OCI-LY3 (cell line): Measurements from ENCODE around the gene TAF3.

Experiments
- H2AFZ ChIP-seq: fragments of 200-600, 300-600 bp; shearing (Covaris generic); 2 replicates; pipeline ENCODE4 v1.6.0; 2014; ENCODE audit warnings: antibody characterized with exemption, low read depth, low read length
- H3K27ac ChIP-seq: fragments of 200-600, 300-600 bp; sonication (generic); 2 replicates; pipeline ENCODE4 v1.5.1; 2014; ENCODE audit warnings: mild to moderate bottlenecking, low read length, moderate library complexity, mixed read lengths
- H3K27me3 ChIP-seq: fragments of 200-600, 300-600 bp; sonication (generic); 2 replicates; pipeline ENCODE4 v1.6.1; 2014; ENCODE audit warnings: low read depth, low read length, mixed read lengths
- H3K36me3 ChIP-seq: fragments of 200-600, 300-600 bp; sonication (generic); replicated peaks from 2 replicates; pipeline ENCODE3; 2014; ENCODE audit warnings: low read depth, low read length, mixed read lengths
- H3K4me1 ChIP-seq: fragments of 300-600, 200-600 bp; sonication (generic); 2 replicates; pipeline ENCODE4 v1.6.1; 2014; ENCODE audit warnings: low read length, mixed read lengths
- H3K4me2 ChIP-seq: fragments of 200-600, 300-600 bp; sonication (generic); 2 replicates; pipeline ENCODE4 v1.6.1; 2014; ENCODE audit warnings: low read length, mixed read lengths
- H3K4me3 ChIP-seq: fragments of 300-600, 200-600 bp; sonication (generic); 2 replicates; pipeline ENCODE4 v1.5.1; 2014; ENCODE audit warnings: antibody characterized with exemption, mild to moderate bottlenecking, low read length, moderate library complexity
- H3K79me2 ChIP-seq: fragments of 300-600, 200-600 bp; shearing (Covaris generic); 2 replicates; pipeline ENCODE4 v1.6.1; 2014; ENCODE audit warnings: mild to moderate bottlenecking, low read length, mixed read lengths
- H3K9ac ChIP-seq: fragments of 300-600, 200-600 bp; shearing (Covaris generic); 2 replicates; pipeline ENCODE4 v1.6.0; 2014; ENCODE audit warnings: mild to moderate bottlenecking, low read length, moderate library complexity
- H3K9me3 ChIP-seq: fragments of 200-600, 300-600 bp; shearing (Covaris generic); 2 replicates; pipeline ENCODE4 v1.6.1; 2014; ENCODE audit warnings: low read length, mixed read lengths; ENCODE audit not compliant: insufficient read depth
- H4K20me1 ChIP-seq: fragments of 200-600, 300-600 bp; sonication (generic); 2 replicates; pipeline ENCODE4 v1.6.1; 2016; ENCODE audit warnings: low read length, mixed read lengths; ENCODE audit not compliant: insufficient read depth
- CTCF ChIP-seq: fragments of 200-600, 300-600 bp; sonication (generic); IDR thresholded peaks from 2 replicates; pipeline ENCODE4 v1.5.1; 2014; ENCODE audit warnings: antibody characterized with exemption, low read length, low read depth
- EZH2phosphoT487 ChIP-seq: fragments of 200-600 bp; shearing (Covaris generic); IDR thresholded peaks from 2 replicates; pipeline ENCODE4 v1.6.1; 2018; ENCODE audit warnings: antibody characterized with exemption, mixed run types, low read depth

The TAF3 gene

GRCh38 chr10:8049045-8049864 is 230.9 kb downstream of the TAF3 start:
- H3K27ac ChIP-seq = no peak overlapping the region
- no peak overlapping the region for H2AFZ ChIP-seq
- no peaks in the 10 kb centered on the region for H3K79me2 ChIP-seq
- H3K27me3 ChIP-seq = no peaks in the 10 kb centered on the region
- TF ChIP-seq CTCF = no peak
- no peak for TF ChIP-seq EZH2phosphoT487
- peak overlapping the region; percentile 82 for H3K4me2 ChIP-seq
- H3K36me3 ChIP-seq = no peaks in the 10 kb centered on the region
- H3K4me3 ChIP-seq = peak overlapping the region; percentile 58
- H3K9me3 ChIP-seq = no peaks in the 10 kb centered on the region
- peaks cover 18% of the 10 kb centered on the region for H3K4me1 ChIP-seq
- H3K9ac ChIP-seq = peak overlapping the region; percentile 11; the same call in 1 of the 2 replicates
- H4K20me1 ChIP-seq = no peaks in the 10 kb centered on the region

GRCh38 chr10:8049865-8050555 is 231.7 kb downstream of the TAF3 start:
- no peak overlapping the region for H3K27ac ChIP-seq
- H3K9ac ChIP-seq = no peak overlapping the region
- no peak overlapping the region for H3K4me2 ChIP-seq
- TF ChIP-seq EZH2phosphoT487 = no peak
- no peak for TF ChIP-seq CTCF
- H3K9me3 ChIP-seq = no peaks in the 10 kb centered on the region
- H4K20me1 ChIP-seq = no peaks in the 10 kb centered on the region
- H3K4me3 ChIP-seq = no peak overlapping the region
- no peaks in the 10 kb centered on the region for H3K36me3 ChIP-seq
- H3K79me2 ChIP-seq = no peaks in the 10 kb centered on the region
- H3K27me3 ChIP-seq = no peaks in the 10 kb centered on the region
- H2AFZ ChIP-seq = no peak overlapping the region
- peaks cover 18% of the 10 kb centered on the region for H3K4me1 ChIP-seq

- no peaks in the 10 kb centered on the region for H3K36me3 ChIP-seq
- H3K9ac ChIP-seq = no peak overlapping the region
- H3K4me2 ChIP-seq = no peak overlapping the region
- no peaks in the 10 kb centered on the region for H3K27me3 ChIP-seq
- H3K79me2 ChIP-seq = no peaks in the 10 kb centered on the region
- H4K20me1 ChIP-seq = no peaks in the 10 kb centered on the region
- H3K27ac ChIP-seq = no peak overlapping the region
- H3K9me3 ChIP-seq = no peaks in the 10 kb centered on the region
- TF ChIP-seq CTCF (no peak), EZH2phosphoT487 (no peak)
- no peak overlapping the region for H3K4me3 ChIP-seq
- peaks cover 18% of the 10 kb centered on the region for H3K4me1 ChIP-seq
- H2AFZ ChIP-seq = no peak overlapping the region
Observed at GRCh38 chr10:8050556-8051108, 232.3 kb downstream of the TAF3 start.
